Right lung (tissue), 5 donors: Measurements from ENCODE around the gene IFT43. TPM values are rescaled to one million over a fixed set of nuclear protein-coding genes. Genes with fewer than 3 reads are reported as not detected.
"Not testable (repeated sequence)": the region's sequence is repeated elsewhere in the genome, so short reads cannot be mapped to it uniquely, and the experiment has no call there.

Experiments used
- DNase-seq, 2 donors: peaks; one replicate each; pipeline ENCODE4 v3.0.0-alpha.2; 2013
- polyA plus RNA-seq, 5 donors: library from polyadenylated mRNA; unstranded; fragments of 120-200 nt; gene quantifications; one replicate each; pipeline versions ENCODE4 v1.2.1 to v1.2.3, GENCODE V29; 2013; ENCODE audit warnings: inconsistent platforms in 1 of 5, low replicate concordance in 1 of 5; ENCODE audit not compliant: insufficient read length in 5 of 5, insufficient read depth in 1 of 5

The IFT43 gene
- polyA plus RNA-seq, 5 donors = 38.0 to 51.5 (median 42.8) TPM

DNA sequence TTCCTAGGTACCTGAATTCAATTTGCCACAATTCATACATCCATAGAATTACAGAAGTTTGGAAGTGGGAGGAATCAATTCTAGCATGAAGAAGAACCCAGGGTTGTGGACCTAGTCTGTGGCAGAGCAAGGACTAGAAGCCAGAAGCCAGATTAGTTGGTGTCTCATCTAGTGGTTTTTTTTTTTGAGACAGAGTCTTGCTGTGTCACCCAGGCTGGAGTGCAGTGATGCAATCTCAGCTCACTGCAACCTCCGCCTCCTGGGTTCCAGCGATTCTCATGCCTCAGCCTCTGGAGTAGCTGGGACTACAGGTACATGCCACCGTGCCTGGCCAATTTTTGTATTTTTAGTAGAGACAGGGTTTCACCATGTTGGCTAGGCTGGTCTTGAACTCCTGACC, 24.1 kb downstream of the IFT43 start:
- DNase-seq = not testable (repeated sequence)

GRCh38 chr14:76011930-76012329, 26.4 kb downstream of the IFT43 start:
- no peak for DNase-seq

GRCh38 chr14:76012354-76012753, 26.8 kb downstream of the IFT43 start:
- DNase-seq = peak; percentile 61 to 67

- DNase-seq = no peak
Observed at GRCh38 chr14:76015191-76015590, 29.6 kb downstream of the IFT43 start.

DNA sequence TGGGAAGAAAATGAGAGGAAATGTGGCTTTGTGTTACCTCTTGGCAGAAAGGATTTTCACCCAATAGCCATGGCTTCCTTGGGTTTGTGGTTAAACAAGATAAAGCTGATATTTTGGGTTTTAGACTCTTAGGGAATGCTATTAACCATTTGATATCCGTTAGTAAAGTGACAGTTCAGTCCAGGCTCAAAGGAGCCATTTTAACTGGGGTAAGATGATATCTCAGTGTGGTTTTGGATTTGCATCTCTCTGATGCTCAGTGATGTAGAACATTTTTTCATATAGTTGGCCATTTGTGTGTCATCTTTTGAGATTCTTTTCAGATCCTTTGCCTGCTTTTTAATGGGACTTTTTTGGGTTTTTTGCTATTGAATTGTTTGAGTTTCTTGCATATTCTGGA, 30.1 kb downstream of the IFT43 start:
- DNase-seq = no peak

- DNase-seq = no peak
Observed at GRCh38 chr14:76019676-76020075, 34.1 kb downstream of the IFT43 start.

GRCh38 chr14:76022991-76023390, 37.4 kb downstream of the IFT43 start:
- no peak for DNase-seq

- DNase-seq = no peak
Observed at GRCh38 chr14:76023757-76024156, 38.2 kb downstream of the IFT43 start.

DNA sequence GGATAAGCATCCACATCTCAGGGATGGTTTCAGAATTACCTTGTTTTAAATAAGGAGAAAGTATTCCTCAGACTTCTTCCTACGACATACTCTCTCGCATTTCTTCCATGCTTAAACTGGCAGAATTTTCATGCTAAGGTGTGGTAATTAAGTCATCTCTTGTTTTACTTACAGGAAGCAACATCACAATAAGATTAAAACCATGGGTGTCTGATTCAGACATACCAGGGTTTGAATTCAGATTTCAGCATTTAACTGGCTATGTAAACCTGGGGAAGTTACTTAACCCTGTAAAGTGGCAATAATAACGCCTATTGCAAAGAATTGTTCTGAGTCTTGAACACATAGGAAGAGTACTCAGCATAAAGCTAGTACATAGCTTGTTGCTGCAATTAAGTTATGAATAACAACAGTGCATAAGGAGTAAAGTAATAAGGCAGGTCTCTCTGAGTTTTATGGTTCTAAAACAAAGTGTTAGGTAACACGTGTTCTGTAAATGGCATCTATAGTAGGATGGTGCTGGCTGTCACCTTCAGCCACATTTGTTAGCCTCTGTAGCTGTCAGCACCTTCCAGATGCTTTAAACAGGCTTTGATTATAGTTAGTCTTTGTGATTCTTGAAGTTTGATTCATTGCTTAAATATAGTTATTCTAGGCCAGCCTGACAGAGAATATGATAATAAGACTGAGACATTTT, 38.8 kb downstream of the IFT43 start:
- no peak for DNase-seq

- no peak for DNase-seq
Observed at GRCh38 chr14:76034566-76034965, 49.0 kb downstream of the IFT43 start.

- no peak for DNase-seq
Observed at GRCh38 chr14:76040704-76041103, 55.1 kb downstream of the IFT43 start.

DNA sequence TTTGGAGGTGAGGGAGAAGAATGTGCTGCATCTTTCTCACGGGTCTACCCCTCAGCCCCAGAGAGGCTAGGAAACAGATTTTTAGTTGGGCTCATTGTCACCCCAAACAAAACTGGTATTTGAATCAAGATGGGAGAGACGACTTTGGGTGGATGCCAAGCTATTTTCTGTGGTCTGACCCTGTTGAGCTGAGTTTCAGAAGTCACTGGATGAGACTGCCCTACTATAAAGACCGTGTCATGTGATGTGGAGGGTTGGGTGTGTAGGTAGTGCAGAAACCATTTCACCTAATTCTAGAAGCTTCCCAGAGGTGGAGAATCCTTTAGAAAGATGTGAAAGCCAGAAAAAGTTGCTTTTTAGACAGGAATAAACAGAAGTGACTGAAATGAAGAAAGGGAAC, 60.2 kb downstream of the IFT43 start:
- DNase-seq = no peak

GRCh38 chr14:76050250-76050649, 64.7 kb downstream of the IFT43 start:
- DNase-seq = no peak

- peak; percentile 55 to 71 for DNase-seq
Observed at GRCh38 chr14:76050797-76051392, 65.3 kb downstream of the IFT43 start.

DNA sequence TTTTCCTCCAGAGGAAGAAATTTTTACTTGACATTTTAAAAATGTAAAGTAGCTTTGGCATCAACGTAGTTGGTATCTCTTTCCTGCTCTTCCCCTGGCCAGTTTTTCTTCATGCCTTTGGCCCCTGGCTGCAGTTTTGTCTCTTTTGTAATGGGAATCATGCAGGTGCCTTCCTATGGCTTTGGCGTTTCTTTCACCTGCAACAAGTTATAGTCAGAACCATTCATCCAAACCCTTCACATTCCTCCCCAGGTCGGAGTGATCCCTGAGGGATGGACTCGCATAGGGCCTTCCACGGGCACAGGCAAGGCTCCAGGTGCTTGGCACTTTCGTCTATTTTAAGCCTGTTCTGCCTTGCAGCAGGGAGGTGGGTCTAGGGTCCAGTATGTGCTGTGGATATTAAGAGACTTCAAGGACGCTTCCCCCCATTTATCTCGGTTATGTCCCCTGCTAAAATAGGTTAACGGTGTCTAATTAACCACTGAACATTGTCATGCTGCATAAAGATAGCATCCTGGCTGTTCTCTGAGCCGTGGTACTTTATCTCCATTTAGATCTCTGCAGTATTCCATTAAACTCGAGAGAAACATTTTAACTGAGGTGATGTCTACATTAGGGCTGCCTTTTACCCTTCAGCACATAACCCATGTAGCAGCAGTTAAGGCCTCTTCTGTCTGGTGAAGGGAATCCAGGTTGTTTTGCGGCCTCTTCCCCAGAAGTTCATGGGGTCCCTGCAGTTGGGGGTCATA, 66.3 kb downstream of the IFT43 start:
- no peak for DNase-seq

GRCh38 chr14:76053572-76054355, 68.2 kb downstream of the IFT43 start:
- no peak for DNase-seq

DNA sequence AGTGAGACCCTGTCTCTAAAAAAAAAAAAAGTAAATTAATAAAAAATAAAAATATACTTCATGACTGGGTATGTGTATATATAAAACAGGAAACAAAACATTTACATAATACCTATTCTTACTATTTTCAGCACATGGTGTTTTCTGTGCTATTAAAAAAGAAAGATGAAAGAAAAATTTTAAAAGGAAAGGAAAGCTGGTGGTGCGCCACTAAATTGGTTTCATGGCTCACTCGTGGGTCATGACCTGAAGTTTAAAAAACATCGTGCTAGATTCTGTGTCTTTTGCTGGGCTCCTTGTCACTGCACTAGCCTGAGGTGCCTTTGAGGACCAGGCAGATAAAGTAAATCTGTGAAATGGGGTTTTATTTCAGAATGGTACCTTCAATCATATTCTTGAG, 69.8 kb downstream of the IFT43 start:
- DNase-seq = no peak

DNA sequence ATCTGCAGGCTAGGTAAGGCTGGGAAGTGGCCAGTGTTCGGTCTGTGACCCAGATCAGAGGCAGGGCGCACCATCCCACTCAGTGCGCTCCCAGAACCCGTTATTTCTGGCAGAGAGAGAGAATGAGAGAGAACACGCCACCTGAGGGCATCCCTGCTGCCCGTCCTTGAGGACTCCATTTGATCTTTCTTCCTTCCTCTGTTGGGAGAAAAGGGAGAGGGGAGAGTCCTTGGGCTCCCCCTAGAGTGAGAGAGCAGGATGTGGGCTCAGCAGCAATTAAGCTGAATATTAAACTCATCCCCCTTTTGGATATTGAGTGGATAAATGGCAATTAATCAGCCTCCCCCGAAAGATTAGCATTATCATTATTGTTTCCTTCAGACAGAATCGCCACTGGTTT, 70.6 kb downstream of the IFT43 start:
- DNase-seq = no peak

GRCh38 chr14:76057914-76058313, 72.4 kb downstream of the IFT43 start:
- no peak for DNase-seq

DNA sequence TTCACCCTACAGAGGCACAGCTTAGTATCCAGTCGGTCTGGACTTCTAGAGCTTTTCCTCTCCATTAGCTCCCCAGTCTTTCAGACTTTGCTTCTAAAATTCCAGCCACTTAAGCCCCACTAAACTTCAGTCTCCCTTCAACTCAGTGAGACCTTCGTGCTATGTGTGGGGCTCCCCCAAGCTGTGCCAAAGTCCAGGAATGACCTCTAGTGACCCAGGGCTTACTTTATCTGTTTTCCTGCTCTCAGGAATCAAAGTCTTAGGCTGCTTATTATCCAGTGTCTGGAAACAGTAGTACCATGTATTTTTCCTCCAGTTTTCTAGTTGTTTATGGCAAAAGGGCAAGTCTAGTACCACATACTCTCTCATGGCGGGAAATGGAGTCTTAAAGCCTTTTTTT, 77.8 kb downstream of the IFT43 start:
- DNase-seq = no peak

DNA sequence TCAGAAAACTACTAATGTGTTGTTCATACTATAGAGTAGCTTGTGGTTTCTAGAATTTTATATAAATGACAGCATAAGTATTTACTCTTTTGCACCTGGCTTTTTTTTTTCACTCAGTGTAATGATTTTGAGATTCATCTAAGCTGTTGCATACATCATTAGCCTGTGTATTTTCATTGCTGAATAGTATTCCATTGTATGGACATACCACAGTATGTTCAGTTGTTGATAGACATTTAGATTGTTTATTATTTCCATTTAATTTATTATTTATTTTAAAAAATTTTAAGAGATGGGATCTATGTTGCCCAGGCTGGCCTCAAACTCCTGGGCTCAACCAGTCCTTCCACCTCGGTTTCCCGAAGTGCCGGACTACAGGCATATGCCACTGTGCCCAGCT, 80.0 kb downstream of the IFT43 start:
- DNase-seq = no peak

GRCh38 chr14:76067536-76067935, 82.0 kb downstream of the IFT43 start:
- DNase-seq = no peak
